SK-N-MC (cell line): ENCODE results near the gene PRKCB.

Experiments
- EZH2 ChIP-seq: fragments of 200-600 bp; sonication (generic); IDR thresholded peaks from one replicate; pipeline ENCODE4 v1.6.1; 2017; ENCODE audit warnings: antibody characterized with exemption
- FOXP2 ChIP-seq: optimal IDR thresholded peaks from 2 replicates; pipeline ENCODE3; 2011; ENCODE audit warnings: mild to moderate bottlenecking, moderate library complexity; ENCODE audit not compliant: insufficient read depth; ENCODE audit errors: extremely low read length, control extremely low read depth
- POLR2AphosphoS5 ChIP-seq: IDR thresholded peaks from 2 replicates; pipeline ENCODE4 v1.6.1; 2012; ENCODE audit warnings: mild to moderate bottlenecking, low read depth, low read length, borderline replicate concordance

DNA sequence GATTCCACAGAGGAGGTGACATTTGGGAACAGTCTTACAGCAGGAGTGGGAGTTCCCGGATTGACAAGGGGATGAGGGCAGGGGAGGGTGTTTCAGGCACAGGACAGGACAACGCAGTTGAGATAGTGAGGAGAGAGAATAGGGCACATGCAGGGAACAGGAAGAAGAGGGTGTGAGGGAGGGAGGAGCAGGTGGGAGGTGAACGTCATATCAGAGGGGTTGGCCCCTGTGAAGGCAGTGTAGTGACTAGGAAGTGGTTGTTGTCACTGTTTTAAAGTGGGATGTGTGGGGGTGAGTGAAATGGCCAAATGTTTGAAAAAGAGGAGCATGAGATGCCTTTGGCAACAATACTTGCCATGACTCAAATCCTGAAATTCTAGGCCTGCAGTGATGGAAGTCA is 12.2 kb downstream of the PRKCB start:
- TF ChIP-seq EZH2 (no peak), FOXP2 (no peak), POLR2AphosphoS5 (no peak)
